Fibroblast of villous mesenchyme (primary cell): Measurements from ENCODE around the gene ARHGAP6. TPM values are rescaled to one million over a fixed set of nuclear protein-coding genes. Genes with fewer than 3 reads are reported as not detected.

Experiments
- DNase-seq: peaks from one replicate; pipeline ENCODE4 v3.0.0-alpha.2; 2010; ENCODE audit warnings: low read depth
- H3K4me3 ChIP-seq: 2 replicates; pipeline ENCODE4 v1.5.1; 2011; ENCODE audit warnings: low read depth, mild to moderate bottlenecking, low read length
- total RNA-seq: library from RNA; depleted of rRNA; stranded (reverse); fragments of >200 nt; gene quantifications from 2 replicates; pipeline ENCODE4 v1.2.3, GENCODE V29; 2012
- TF ChIP-seq, protein P1 (sequence below): IDR thresholded peaks from 2 replicates; pipeline ENCODE4 v1.5.1; 2012; ENCODE audit warnings: low read depth, mild to moderate bottlenecking, low read length; ENCODE audit not compliant: insufficient read depth

ARHGAP6 gene
- total RNA-seq, 1 donor = 1.7 TPM

DNA sequence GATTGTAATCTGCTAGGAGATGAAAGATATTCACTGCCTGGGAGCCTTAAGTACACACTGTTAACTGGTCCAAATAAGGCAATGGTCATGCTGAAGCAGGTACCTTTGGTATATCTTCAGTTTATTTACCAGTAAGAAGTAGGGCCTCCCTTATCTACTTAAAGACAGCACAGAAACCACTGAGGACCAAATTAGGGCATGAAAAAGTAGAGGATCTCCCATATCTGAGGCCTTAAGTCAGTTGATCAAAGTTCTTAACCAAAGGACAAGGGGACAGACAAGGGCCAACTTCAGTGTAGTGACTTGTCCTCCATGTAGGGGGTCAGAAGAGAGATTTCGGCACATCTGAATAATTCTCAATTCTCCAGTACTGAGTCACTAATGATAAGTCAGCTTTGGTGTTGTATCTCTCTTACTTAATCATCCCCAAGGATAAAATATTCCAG lies 313.4 kb downstream of the ARHGAP6 start:
- no peak overlapping the region for H3K4me3 ChIP-seq
- TF ChIP-seq, protein P1, sequence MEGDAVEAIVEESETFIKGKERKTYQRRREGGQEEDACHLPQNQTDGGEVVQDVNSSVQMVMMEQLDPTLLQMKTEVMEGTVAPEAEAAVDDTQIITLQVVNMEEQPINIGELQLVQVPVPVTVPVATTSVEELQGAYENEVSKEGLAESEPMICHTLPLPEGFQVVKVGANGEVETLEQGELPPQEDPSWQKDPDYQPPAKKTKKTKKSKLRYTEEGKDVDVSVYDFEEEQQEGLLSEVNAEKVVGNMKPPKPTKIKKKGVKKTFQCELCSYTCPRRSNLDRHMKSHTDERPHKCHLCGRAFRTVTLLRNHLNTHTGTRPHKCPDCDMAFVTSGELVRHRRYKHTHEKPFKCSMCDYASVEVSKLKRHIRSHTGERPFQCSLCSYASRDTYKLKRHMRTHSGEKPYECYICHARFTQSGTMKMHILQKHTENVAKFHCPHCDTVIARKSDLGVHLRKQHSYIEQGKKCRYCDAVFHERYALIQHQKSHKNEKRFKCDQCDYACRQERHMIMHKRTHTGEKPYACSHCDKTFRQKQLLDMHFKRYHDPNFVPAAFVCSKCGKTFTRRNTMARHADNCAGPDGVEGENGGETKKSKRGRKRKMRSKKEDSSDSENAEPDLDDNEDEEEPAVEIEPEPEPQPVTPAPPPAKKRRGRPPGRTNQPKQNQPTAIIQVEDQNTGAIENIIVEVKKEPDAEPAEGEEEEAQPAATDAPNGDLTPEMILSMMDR = no peak
- peak; percentile 11 for DNase-seq

DNA sequence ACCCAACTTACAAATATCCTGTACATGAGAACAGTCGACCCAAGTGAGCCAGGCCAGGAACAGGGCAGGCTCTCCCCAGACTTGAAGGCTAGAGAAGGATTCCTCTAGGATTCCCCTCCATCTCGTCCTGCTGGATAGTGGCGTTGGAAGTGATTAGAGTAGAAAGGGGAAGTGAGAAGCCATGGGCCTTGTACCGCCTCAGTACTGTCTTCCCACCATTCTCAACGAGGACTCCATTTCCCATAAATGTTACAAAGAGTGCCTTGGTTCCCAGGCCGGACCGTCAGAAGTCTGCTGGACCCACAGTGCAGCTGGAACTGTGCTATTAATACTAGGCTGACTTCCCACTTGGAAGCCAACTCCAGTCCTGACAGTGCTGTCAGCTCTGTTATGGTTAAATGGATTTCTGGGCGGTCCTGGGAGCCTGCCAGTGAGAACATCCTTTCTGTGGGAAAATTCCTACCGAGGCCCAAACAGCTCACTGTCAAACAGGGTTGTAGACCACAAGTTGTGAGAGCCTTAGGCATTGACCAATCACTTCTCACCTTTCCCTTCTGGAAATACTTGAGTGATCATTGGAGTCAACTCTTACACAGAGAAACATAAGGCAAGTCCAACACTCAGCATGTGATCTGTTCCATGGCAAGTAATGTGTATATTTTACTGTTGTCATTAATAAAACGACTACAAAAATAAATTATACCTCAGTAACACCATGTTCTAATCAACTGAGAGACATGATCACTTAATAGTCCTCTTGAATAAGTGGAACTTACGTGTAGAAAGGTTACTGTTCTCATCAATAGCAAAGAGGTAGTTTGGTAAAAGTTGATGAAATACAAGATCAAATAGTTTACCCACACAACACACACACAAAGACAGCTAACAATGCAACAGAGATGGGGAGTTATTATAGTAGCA lies 314.1 kb downstream of the ARHGAP6 start:
- peak; percentile 91 for DNase-seq
- TF ChIP-seq, protein P1 = no peak
- peak overlapping the region; percentile 15 for H3K4me3 ChIP-seq

DNA sequence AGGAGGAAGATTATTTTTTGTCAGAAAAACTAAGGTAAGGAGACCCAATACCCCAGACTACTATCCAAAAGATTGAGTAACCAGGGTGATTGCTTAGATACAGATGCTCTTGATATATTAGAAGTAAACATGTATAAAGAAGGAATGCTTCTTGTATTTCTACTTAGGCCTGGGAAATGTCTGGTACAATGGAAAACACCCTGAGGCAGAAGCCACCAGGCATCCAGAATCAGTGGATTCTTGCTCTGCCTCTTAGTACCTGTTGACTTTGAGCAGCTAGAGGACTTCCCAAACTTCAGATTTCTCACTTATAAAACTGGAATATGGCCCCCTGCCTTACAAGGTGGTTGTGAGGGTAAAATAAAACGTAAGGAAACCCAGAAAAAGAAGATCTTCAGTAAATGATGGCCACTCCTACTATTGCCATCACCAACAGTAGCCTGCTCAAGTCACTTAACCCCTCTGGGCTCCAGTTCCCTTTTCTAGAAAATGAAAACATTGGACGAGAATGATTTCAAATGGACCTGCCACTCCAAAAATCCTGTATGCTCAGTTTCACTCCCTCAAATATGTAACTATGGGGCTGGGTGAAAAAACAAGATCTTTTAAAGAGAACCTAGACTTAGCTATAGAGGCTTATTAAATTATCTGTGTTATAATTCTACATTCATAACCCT lies 315.9 kb downstream of the ARHGAP6 start:
- peak; percentile 39 for DNase-seq
- no peak overlapping the region for H3K4me3 ChIP-seq
- TF ChIP-seq, protein P1 = no peak

DNA sequence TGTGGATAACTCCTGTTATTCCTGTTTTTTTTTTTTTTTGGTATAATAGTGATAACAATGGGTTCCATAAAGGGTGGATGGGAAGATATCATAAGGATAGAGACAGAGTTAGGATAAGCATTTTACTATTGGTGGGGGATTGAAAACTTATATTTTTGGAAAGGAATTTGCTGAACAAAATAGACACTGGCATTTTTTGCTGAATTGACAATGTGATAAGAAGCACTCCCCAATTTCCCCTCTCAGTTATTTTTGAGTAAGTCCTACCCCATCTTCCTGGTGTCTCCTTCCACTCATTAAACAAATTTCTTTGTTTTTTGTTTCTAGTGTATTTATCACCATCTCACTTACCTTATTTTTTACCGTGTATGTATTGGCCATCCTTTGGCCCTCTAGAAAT lies 316.7 kb downstream of the ARHGAP6 start:
- no peak for DNase-seq
- no peak overlapping the region for H3K4me3 ChIP-seq
- TF ChIP-seq, protein P1 = no peak

DNA sequence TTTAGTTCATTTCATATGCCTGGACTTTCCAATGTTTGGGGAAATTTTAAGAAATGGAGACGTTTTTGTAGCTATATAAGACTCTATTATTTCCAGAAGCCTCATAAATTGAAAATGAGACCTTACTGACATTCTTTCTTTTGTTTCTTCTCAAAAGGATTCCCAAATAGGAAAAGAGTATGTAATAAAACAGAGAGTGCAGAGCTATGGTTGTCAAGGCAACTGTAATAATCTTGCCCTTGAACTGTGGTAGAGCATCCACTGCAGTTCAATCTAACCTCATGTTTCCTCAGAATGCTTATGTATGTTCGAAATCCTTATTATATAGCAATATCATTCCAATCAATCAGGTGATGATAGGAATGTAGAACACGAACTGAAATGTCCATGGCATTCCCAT lies 318.4 kb downstream of the ARHGAP6 start:
- DNase-seq = no peak
- H3K4me3 ChIP-seq = no peak overlapping the region
- TF ChIP-seq, protein P1 = no peak

DNA sequence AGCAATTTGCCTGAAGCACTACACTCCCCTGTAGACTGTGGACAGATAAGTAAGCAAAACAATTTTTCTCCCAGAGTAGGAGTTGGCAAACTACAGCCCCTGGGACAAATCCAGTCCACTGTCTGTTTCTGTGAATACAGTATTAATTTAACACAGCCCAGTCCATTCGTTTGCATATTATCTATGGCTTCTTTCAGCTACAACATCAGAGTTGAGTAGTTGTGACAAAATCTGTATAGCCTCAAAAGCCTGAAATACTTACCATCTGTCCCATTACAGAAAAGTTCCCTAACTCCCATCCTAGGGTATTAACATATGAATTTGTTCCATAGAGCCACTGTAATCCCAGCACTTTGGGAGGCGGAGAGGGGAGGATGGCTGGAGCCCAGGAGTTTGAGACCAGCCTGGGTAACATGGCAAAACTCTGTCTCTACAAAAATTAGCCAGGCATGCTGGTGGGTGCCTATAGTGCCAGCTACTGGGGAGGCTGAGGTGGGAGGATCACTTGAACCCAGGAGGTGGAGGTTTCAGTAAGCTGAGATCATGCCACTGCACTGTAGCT lies 319.5 kb downstream of the ARHGAP6 start:
- DNase-seq = peak; percentile 7
- H3K4me3 ChIP-seq = no peak overlapping the region
- TF ChIP-seq, protein P1 = no peak
